PC-3 (cell line): ENCODE results near the gene STH. TPM values are rescaled to one million over a fixed set of nuclear protein-coding genes. Genes with fewer than 3 reads are reported as not detected.

Experiments used
- ATAC-seq: fragments of 200-7000 bp; cut with Tn5 transposase; 2 replicates; pipeline ENCODE4 v1.9.1; 2020; ENCODE audit warnings: mild to moderate bottlenecking, moderate library complexity
- BruUV-seq: library from RNA; stranded (reverse); fragments of 400-500 nt; replicated peaks from 2 replicates; lab custom pipeline; 2021; lab: Mats Ljungman, UMichigan
- CTCF ChIA-PET: fragments of 300-600 bp; sonication (Branson Sonifier 250); formaldehyde crosslinking; loops from one replicate; lab custom pipeline; 2022; ENCODE audit warnings: antibody characterized with exemption; lab: Charles Lee
- POLR2A ChIA-PET: fragments of 300-600 bp; sonication (Branson Sonifier 250); formaldehyde crosslinking; loops from one replicate; lab custom pipeline; 2022; ENCODE audit warnings: antibody characterized with exemption; ENCODE audit not compliant: unreplicated experiment; lab: Charles Lee
- DNase-seq: peaks from one replicate; pipeline ENCODE4 v3.0.0-alpha.2; 2015
- H2AFZ ChIP-seq: fragments of 300-600 bp; sonication (generic); 2 replicates; pipeline ENCODE4 v1.6.0; 2016; ENCODE audit warnings: antibody characterized with exemption, low read length
- H3F3A ChIP-seq: fragments of 300-600 bp; sonication (generic); one replicate; pipeline ENCODE4 v1.6.0; 2017; ENCODE audit warnings: antibody characterized with exemption, low read length, control low read depth, mild to moderate bottlenecking; ENCODE audit not compliant: unreplicated experiment
- H3K27ac ChIP-seq: fragments of 300-600 bp; sonication (generic); 2 replicates; pipeline ENCODE4 v1.5.1; 2016; ENCODE audit warnings: mild to moderate bottlenecking, low read length
- H3K27me3 ChIP-seq: fragments of 300-600 bp; sonication (generic); 2 replicates; pipeline ENCODE4 v1.6.1; 2016; ENCODE audit warnings: low read length, mixed read lengths
- H3K36me3 ChIP-seq: fragments of 300-600 bp; sonication (generic); 2 replicates; pipeline ENCODE4 v1.6.1; 2016; ENCODE audit warnings: low read depth, mixed run types, low read length, mixed read lengths
- H3K4me1 ChIP-seq: fragments of 300-600 bp; sonication (generic); 2 replicates; pipeline ENCODE4 v1.5.1; 2016; ENCODE audit warnings: low read length; ENCODE audit not compliant: insufficient read depth
- H3K4me2 ChIP-seq: fragments of 300-600 bp; sonication (generic); 2 replicates; pipeline ENCODE4 v1.6.0; 2016; ENCODE audit warnings: low read length
- H3K4me3 ChIP-seq: fragments of 300-600 bp; sonication (generic); 2 replicates; pipeline ENCODE4 v1.5.1; 2016; ENCODE audit warnings: mild to moderate bottlenecking, low read length, mixed read lengths
- H3K79me2 ChIP-seq: fragments of 300-600 bp; sonication (generic); 2 replicates; pipeline ENCODE4 v1.6.1; 2017; ENCODE audit warnings: low read length, mixed read lengths
- H3K9ac ChIP-seq: fragments of 300-600 bp; sonication (generic); 2 replicates; pipeline ENCODE4 v1.6.0; 2016; ENCODE audit warnings: mild to moderate bottlenecking, low read length
- H3K9me2 ChIP-seq: fragments of 300-600 bp; sonication (generic); replicated peaks from 2 replicates; pipeline ENCODE4 v1.6.1; 2016; ENCODE audit warnings: mixed run types, low read length, mixed read lengths
- H3K9me3 ChIP-seq: fragments of 300-600 bp; sonication (generic); 2 replicates; pipeline ENCODE4 v1.6.1; 2016; ENCODE audit warnings: low read length, mixed read lengths
- H4K20me1 ChIP-seq: fragments of 300-600 bp; sonication (generic); 2 replicates; pipeline ENCODE4 v1.6.1; 2016; ENCODE audit warnings: low read length, mixed read lengths
- EZH2 ChIP-seq: fragments of 300-600 bp; sonication (generic); IDR thresholded peaks from one replicate; pipeline ENCODE4 v1.6.1; 2017; ENCODE audit warnings: antibody characterized with exemption, mild to moderate bottlenecking, low read length; ENCODE audit not compliant: unreplicated experiment
- EZH2phosphoT487 ChIP-seq: fragments of 300-600 bp; sonication (generic); IDR thresholded peaks from 2 replicates; pipeline ENCODE4 v1.6.1; 2018; ENCODE audit warnings: mild to moderate bottlenecking, antibody characterized with exemption, low read length, borderline replicate concordance
- intact Hi-C: fragments of 100-400 bp; cut with micrococcal nuclease; formaldehyde crosslinking; loops from 2 replicates; pipeline ENCODE4 v1.9.0; 2023
- total RNA-seq: library from RNA; depleted of rRNA; stranded (reverse); fragments of >200 nt; gene quantifications from 2 replicates; pipeline ENCODE4 v1.2.3, GENCODE V29; 2014
- TF ChIP-seq, protein P1 (sequence below): fragments of 300-600 bp; sonication (generic); conservative IDR thresholded peaks from 2 replicates; pipeline ENCODE4 v1.5.1; 2017; ENCODE audit warnings: antibody characterized with exemption, low read depth, mild to moderate bottlenecking, low read length

The STH gene
- total RNA-seq, 1 experiment from 2014 or later: not detected

GRCh38 chr17:46026166-46027047 is 27.4 kb downstream of the STH start:
- TF ChIP-seq, protein P1, sequence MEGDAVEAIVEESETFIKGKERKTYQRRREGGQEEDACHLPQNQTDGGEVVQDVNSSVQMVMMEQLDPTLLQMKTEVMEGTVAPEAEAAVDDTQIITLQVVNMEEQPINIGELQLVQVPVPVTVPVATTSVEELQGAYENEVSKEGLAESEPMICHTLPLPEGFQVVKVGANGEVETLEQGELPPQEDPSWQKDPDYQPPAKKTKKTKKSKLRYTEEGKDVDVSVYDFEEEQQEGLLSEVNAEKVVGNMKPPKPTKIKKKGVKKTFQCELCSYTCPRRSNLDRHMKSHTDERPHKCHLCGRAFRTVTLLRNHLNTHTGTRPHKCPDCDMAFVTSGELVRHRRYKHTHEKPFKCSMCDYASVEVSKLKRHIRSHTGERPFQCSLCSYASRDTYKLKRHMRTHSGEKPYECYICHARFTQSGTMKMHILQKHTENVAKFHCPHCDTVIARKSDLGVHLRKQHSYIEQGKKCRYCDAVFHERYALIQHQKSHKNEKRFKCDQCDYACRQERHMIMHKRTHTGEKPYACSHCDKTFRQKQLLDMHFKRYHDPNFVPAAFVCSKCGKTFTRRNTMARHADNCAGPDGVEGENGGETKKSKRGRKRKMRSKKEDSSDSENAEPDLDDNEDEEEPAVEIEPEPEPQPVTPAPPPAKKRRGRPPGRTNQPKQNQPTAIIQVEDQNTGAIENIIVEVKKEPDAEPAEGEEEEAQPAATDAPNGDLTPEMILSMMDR: no peak
- TF ChIP-seq EZH2phosphoT487 (no peak), EZH2 (no peak)
- no peaks in the 10 kb centered on the region for H3K27me3 ChIP-seq
- no peaks in the 10 kb centered on the region for H4K20me1 ChIP-seq
- CTCF ChIA-PET: no interaction called here
- no peaks in the 10 kb centered on the region for H3K9me2 ChIP-seq
- no peak overlapping the region for H3K27ac ChIP-seq
- H3K4me1 ChIP-seq: no peaks in the 10 kb centered on the region
- BruUV-seq: no TSS peak
- H3F3A ChIP-seq: no peaks in the 10 kb centered on the region
- H3K4me2 ChIP-seq: no peak overlapping the region
- no peak overlapping the region for H3K9ac ChIP-seq
- intact Hi-C loops: no loop called here
- no peak for DNase-seq
- no peak overlapping the region for H3K4me3 ChIP-seq
- no peaks in the 10 kb centered on the region for H3K9me3 ChIP-seq
- no peak overlapping the region for H2AFZ ChIP-seq
- H3K36me3 ChIP-seq: peaks cover 27% of the 10 kb centered on the region
- POLR2A ChIA-PET: no interaction called here
- no peaks in the 10 kb centered on the region for H3K79me2 ChIP-seq
- no peak for ATAC-seq

DNA sequence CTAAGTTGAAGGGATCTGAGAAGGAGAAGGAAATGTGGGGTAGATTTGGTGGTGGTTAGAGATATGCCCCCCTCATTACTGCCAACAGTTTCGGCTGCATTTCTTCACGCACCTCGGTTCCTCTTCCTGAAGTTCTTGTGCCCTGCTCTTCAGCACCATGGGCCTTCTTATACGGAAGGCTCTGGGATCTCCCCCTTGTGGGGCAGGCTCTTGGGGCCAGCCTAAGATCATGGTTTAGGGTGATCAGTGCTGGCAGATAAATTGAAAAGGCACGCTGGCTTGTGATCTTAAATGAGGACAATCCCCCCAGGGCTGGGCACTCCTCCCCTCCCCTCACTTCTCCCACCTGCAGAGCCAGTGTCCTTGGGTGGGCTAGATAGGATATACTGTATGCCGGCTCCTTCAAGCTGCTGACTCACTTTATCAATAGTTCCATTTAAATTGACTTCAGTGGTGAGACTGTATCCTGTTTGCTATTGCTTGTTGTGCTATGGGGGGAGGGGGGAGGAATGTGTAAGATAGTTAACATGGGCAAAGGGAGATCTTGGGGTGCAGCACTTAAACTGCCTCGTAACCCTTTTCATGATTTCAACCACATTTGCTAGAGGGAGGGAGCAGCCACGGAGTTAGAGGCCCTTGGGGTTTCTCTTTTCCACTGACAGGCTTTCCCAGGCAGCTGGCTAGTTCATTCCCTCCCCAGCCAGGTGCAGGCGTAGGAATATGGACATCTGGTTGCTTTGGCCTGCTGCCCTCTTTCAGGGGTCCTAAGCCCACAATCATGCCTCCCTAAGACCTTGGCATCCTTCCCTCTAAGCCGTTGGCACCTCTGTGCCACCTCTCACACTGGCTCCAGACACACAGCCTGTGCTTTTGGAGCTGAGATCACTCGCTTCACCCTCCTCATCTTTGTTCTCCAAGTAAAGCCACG is 28.3 kb downstream of the STH start:
- POLR2A ChIA-PET: no interaction called here
- no peak overlapping the region for H3K27ac ChIP-seq
- CTCF ChIA-PET: no interaction called here

More for the DNA sequence above, 28.3 kb downstream of the STH start:
- H2AFZ ChIP-seq: no peak overlapping the region
- intact Hi-C loops: no loop called here
- TF ChIP-seq EZH2phosphoT487 (no peak), EZH2 (no peak)
- TF ChIP-seq, protein P1: no peak
- H3K9ac ChIP-seq: no peak overlapping the region
- no peaks in the 10 kb centered on the region for H4K20me1 ChIP-seq
- H3K9me3 ChIP-seq: no peaks in the 10 kb centered on the region
- ATAC-seq: no peak
- no peaks in the 10 kb centered on the region for H3K27me3 ChIP-seq
- peaks cover 33% of the 10 kb centered on the region for H3K36me3 ChIP-seq
- H3F3A ChIP-seq: no peaks in the 10 kb centered on the region
- H3K4me2 ChIP-seq: no peak overlapping the region
- H3K4me1 ChIP-seq: no peaks in the 10 kb centered on the region
- no peak overlapping the region for H3K4me3 ChIP-seq
- H3K79me2 ChIP-seq: no peaks in the 10 kb centered on the region
- no peaks in the 10 kb centered on the region for H3K9me2 ChIP-seq
- DNase-seq: no peak
- BruUV-seq: TSS peak; percentile 2
